Measurements from ENCODE around the gene RING1. TPM values are rescaled to one million over a fixed set of nuclear protein-coding genes. Genes with fewer than 3 reads are reported as not detected.

Gene RING1
- total RNA-seq, 2 experiments from 2014 or later: 27.1 to 28.6 TPM

DNA sequence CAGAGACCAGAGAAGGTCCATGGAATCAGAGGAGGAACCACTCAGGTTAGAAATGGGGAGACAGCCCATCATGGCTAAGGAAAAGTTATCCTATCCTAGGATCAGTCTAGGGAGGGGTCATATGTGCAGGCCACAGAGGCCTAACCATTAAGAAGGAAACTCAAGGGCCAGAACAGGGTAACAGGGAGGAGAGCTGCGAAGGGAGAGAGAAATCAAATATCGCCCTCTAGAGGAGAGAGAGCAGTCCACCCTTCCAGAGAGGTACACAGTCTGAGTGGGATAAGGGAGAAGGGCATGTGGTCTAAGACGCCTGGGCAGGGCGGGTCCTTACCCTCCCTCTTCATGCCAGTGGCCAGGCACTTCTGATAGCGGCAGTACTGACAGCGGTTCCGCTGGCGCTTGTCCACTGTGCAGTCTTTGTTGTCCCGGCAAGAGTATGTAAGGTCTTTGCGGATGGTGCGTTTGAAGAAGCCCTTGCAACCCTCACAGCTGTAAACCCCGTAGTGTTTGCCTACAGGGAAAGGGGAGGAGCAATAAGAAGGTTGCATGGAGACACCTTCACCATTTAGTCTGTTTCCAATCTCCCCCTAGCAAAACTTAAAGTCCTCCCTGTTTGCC lies 10.8 kb upstream of the RING1 start:
- POLR2A ChIA-PET: interaction anchor here (1.6 to 2.0 kb wide), 4 partner anchors 11 to 74 kb away, joined by 4 to 20 read pairs (median 9); partner anchors contain the start of genes RING1, RPS18 and VPS52
- intact Hi-C loops (cut with DNase I, micrococcal nuclease): loop anchor here (1.0 to 5.0 kb wide), 3 partner anchors 36 to 1000 kb away; no protein-coding TSS in a partner anchor

DNA sequence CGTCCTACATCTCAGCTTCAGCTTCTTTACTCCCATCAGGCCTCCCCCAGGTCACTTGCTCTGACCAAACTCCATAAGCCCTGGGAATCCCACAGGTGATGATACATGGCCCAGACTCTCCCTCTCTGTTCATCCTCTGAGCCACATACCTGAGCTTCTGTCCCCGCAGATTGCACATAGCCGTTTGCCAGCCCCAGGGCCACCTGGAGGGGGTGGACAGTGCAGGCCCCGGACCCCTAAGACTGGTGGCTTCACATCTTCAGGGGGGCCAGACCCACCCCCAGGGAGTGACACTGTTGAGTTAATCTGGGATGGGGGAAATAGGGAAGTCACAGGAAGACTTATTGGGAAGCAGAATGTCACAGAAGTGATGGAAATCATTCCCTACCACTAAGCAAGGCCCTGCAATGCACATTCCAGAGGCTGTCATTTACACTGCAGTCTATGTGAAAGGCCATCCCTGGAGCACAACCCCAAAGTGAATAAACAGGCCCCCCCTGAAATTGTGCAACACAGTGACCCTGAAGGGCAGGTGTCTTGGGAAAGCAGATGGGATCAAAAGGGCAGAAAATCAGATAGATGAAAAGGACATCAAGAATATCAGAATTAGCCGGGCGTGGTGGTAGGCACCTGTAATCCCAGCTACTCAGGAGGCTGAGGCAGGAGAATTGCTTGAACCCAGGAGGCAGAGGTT lies 10.0 kb upstream of the RING1 start:
- H3K9me3 Mint-ChIP-seq: no peaks in the 10 kb centered on the region
- Histone ChIP-seq H3K9me3 (ENCODE audit: control insufficient read depth in 1 of 2, insufficient read depth in 1 of 2, low read length in 2 of 2) (no peaks in the 10 kb centered on the region), H3K36me3 (ENCODE audit: insufficient read depth, low read length) (peaks cover 67% of the 10 kb centered on the region), H3K27me3 (ENCODE audit: control insufficient read depth in 1 of 2, insufficient read depth in 2 of 2, low read length in 2 of 2) (no peaks in the 10 kb centered on the region), H3K4me3 (ENCODE audit: low read length) (no peak overlapping the region), H3K4me1 (ENCODE audit: insufficient read depth, low read length) (peaks cover 51% of the 10 kb centered on the region), H3K27ac (ENCODE audit: low read depth in 1 of 2, low read length in 2 of 2) (no peak overlapping the region)
- ATAC-seq (ENCODE audit: poor library complexity) (no peak), DNase-seq (no peak)
- H3K4me1 Mint-ChIP-seq (ENCODE audit: low read depth): peaks cover 67% of the 10 kb centered on the region
- ChIA-PET CTCF (interaction anchor here (0.7 to 4.2 kb wide), 6 partner anchors 10 to 79 kb away, joined by 3 to 24 read pairs (median 12); partner anchors contain the start of genes B3GALT4 and RING1), POLR2A (interaction anchor here (1.1 to 2.0 kb wide), 5 partner anchors 11 to 74 kb away, joined by 3 to 20 read pairs (median 7); partner anchors contain the start of genes RING1, RPS18 and VPS52)
- no peak for TF ChIP-seq CTCF (IDR thresholded peaks at IDR 0.05)
- intact Hi-C loops (cut with DNase I, micrococcal nuclease): loop anchor here in 1 of 2 experiments (2.0 to 5.0 kb wide), 2 partner anchors 50 to 1001 kb away; no protein-coding TSS in a partner anchor
- H3K36me3 Mint-ChIP-seq (ENCODE audit: low read depth): peaks cover 93% of the 10 kb centered on the region
- H3K27ac Mint-ChIP-seq: peak overlapping the region; percentile 100
- H3K27me3 Mint-ChIP-seq: no peaks in the 10 kb centered on the region
- H3K4me3 Mint-ChIP-seq: peak overlapping the region; percentile 98

More for the DNA sequence above, 10.8 kb upstream of the RING1 start:
- Mint-ChIP-seq H3K36me3 (ENCODE audit: low read depth) (peaks cover 90% of the 10 kb centered on the region), H3K4me1 (ENCODE audit: low read depth) (peaks cover 64% of the 10 kb centered on the region), H3K27ac (peak overlapping the region; percentile 100), H3K9me3 (no peaks in the 10 kb centered on the region), H3K4me3 (peak overlapping the region; percentile 78), H3K27me3 (peaks cover 5% of the 10 kb centered on the region)
- H3K27me3 ChIP-seq (ENCODE audit: control insufficient read depth in 1 of 2, insufficient read depth in 2 of 2, low read length in 2 of 2): peaks cover 0 to 4% of the 10 kb centered on the region in 2 experiments
- H3K4me3 ChIP-seq (ENCODE audit: low read length): no peak overlapping the region
- no peak overlapping the region for H3K27ac ChIP-seq (ENCODE audit: low read depth in 1 of 2, low read length in 2 of 2)
- TF ChIP-seq CTCF (IDR thresholded peaks at IDR 0.05): peak; percentile 69
- CTCF ChIA-PET: interaction anchor here (0.5 to 4.2 kb wide), 14 partner anchors 11 to 232 kb away, joined by 3 to 24 read pairs (median 4); partner anchors contain the start of genes B3GALT4 and RING1
- peaks cover 60% of the 10 kb centered on the region for H3K36me3 ChIP-seq (ENCODE audit: insufficient read depth, low read length)
- peak; percentile 28 for ATAC-seq (ENCODE audit: poor library complexity)
- H3K4me1 ChIP-seq (ENCODE audit: insufficient read depth, low read length): peaks cover 57% of the 10 kb centered on the region
- no peaks in the 10 kb centered on the region for H3K9me3 ChIP-seq (ENCODE audit: control insufficient read depth in 1 of 2, insufficient read depth in 1 of 2, low read length in 2 of 2)
- DNase-seq: peak in 5 of 14 experiments; percentile 19 to 76 (median 65)

GRCh38 chr6:33198853-33199436 lies 9.4 kb upstream of the RING1 start:
- H3K36me3 ChIP-seq (ENCODE audit: insufficient read depth, low read length): peaks cover 69% of the 10 kb centered on the region
- no peak for DNase-seq
- peaks cover 51% of the 10 kb centered on the region for H3K4me1 ChIP-seq (ENCODE audit: insufficient read depth, low read length)
- peak overlapping the region in 1 of 2 donors; percentile 97 for H3K27ac ChIP-seq (ENCODE audit: low read depth in 1 of 2, low read length in 2 of 2)
- H3K27me3 ChIP-seq (ENCODE audit: control insufficient read depth in 1 of 2, insufficient read depth in 2 of 2, low read length in 2 of 2): no peaks in the 10 kb centered on the region
- H3K4me3 Mint-ChIP-seq: peak overlapping the region; percentile 98
- H3K9me3 Mint-ChIP-seq: no peaks in the 10 kb centered on the region
- ChIA-PET CTCF (interaction anchor here (2.0 to 4.2 kb wide), 3 partner anchors 10 to 50 kb away, joined by 19 to 24 read pairs (median 20); partner anchors contain the start of gene RING1), POLR2A (interaction anchor here (1.1 to 2.1 kb wide), 6 partner anchors 9 to 100 kb away, joined by 3 to 17 read pairs (median 4); partner anchors contain the start of genes RGL2, RING1, RPS18 and VPS52)
- peaks cover 68% of the 10 kb centered on the region for H3K4me1 Mint-ChIP-seq (ENCODE audit: low read depth)
- no peak overlapping the region for H3K4me3 ChIP-seq (ENCODE audit: low read length)
- intact Hi-C loops (cut with DNase I, micrococcal nuclease): loop anchor here in 1 of 2 experiments (2.0 to 5.0 kb wide), 2 partner anchors 50 to 1002 kb away; no protein-coding TSS in a partner anchor
- H3K36me3 Mint-ChIP-seq (ENCODE audit: low read depth): peaks cover 94% of the 10 kb centered on the region
- no peak for TF ChIP-seq CTCF (IDR thresholded peaks at IDR 0.05)
- H3K9me3 ChIP-seq (ENCODE audit: control insufficient read depth in 1 of 2, insufficient read depth in 1 of 2, low read length in 2 of 2): no peaks in the 10 kb centered on the region
- ATAC-seq (ENCODE audit: poor library complexity): no peak
- peak overlapping the region; percentile 100 for H3K27ac Mint-ChIP-seq
- no peaks in the 10 kb centered on the region for H3K27me3 Mint-ChIP-seq
